Glomerular visceral epithelial cell (primary cell): ENCODE data around the gene POC1A.
"Not testable (repeated sequence)": the region's sequence is repeated elsewhere in the genome, so short reads cannot be mapped to it uniquely, and the experiment has no call there.

Experiments used
- DNase-seq: peaks from one replicate; pipeline ENCODE4 v3.0.0-alpha.2; 2016; ENCODE audit errors: extremely low spot score

Gene POC1A

GRCh38 chr3:52046902-52047239 is 107.4 kb downstream of the POC1A start:
- DNase-seq = no peak

- DNase-seq = peak; percentile 89
Observed at GRCh38 chr3:52046186-52046901, 107.9 kb downstream of the POC1A start.

GRCh38 chr3:52044869-52045619 is 109.2 kb downstream of the POC1A start:
- DNase-seq = no peak

- no peak for DNase-seq
Observed at GRCh38 chr3:52043750-52044149, 110.5 kb downstream of the POC1A start.

- not testable (repeated sequence) for DNase-seq
Observed at GRCh38 chr3:52043039-52043438, 111.2 kb downstream of the POC1A start.

- DNase-seq = no peak
Observed at GRCh38 chr3:52041118-52041731, 113.0 kb downstream of the POC1A start.

GRCh38 chr3:52040600-52040999 is 113.6 kb downstream of the POC1A start:
- DNase-seq = no peak

- DNase-seq = no peak
Observed at GRCh38 chr3:52039846-52040245, 114.4 kb downstream of the POC1A start.

- DNase-seq = no peak
Observed at GRCh38 chr3:52039426-52039825, 114.8 kb downstream of the POC1A start.

GRCh38 chr3:52038227-52038626 is 116.0 kb downstream of the POC1A start:
- no peak for DNase-seq

GRCh38 chr3:52037291-52037690 is 116.9 kb downstream of the POC1A start:
- DNase-seq = no peak

GRCh38 chr3:52036829-52037228 is 117.4 kb downstream of the POC1A start:
- no peak for DNase-seq

- no peak for DNase-seq
Observed at GRCh38 chr3:52036222-52036694, 118.0 kb downstream of the POC1A start.

GRCh38 chr3:52034651-52035050 is 119.6 kb downstream of the POC1A start:
- no peak for DNase-seq

GRCh38 chr3:52034212-52034611 is 120.0 kb downstream of the POC1A start:
- no peak for DNase-seq

GRCh38 chr3:52033748-52034147 is 120.5 kb downstream of the POC1A start:
- not testable (repeated sequence) for DNase-seq

GRCh38 chr3:52032702-52033408 is 121.4 kb downstream of the POC1A start:
- DNase-seq = no peak

GRCh38 chr3:52031896-52032295 is 122.3 kb downstream of the POC1A start:
- no peak for DNase-seq

- no peak for DNase-seq
Observed at GRCh38 chr3:52030714-52031310, 123.4 kb downstream of the POC1A start.

GRCh38 chr3:52029535-52029934 is 124.7 kb downstream of the POC1A start:
- no peak for DNase-seq

GRCh38 chr3:52029053-52029452 is 125.2 kb downstream of the POC1A start:
- DNase-seq = no peak

GRCh38 chr3:52028572-52028971 is 125.7 kb downstream of the POC1A start:
- DNase-seq = no peak
